Spinal cord (tissue), 10 donors: ENCODE measurements around the gene TBC1D10B. TPM values are rescaled to one million over a fixed set of nuclear protein-coding genes. Genes with fewer than 3 reads are reported as not detected.

ENCODE experiments used
- DNase-seq, 6 donors: peaks; one replicate each; pipeline versions ENCODE4 v3.0.0 to v3.0.0-alpha.2; 2013 to 2015; ENCODE audit warnings: low spot score in 6 of 6, low read depth in 4 of 6
- H3K27ac ChIP-seq: one replicate; pipeline ENCODE4 v1.5.1; 2013; ENCODE audit warnings: low read depth, low read length, control low read depth
- H3K27me3 ChIP-seq: one replicate; pipeline ENCODE4 v1.6.1; 2013; ENCODE audit warnings: low read length; ENCODE audit not compliant: control insufficient read depth, insufficient read depth
- H3K36me3 ChIP-seq: one replicate; pipeline ENCODE4 v1.6.1; 2013; ENCODE audit warnings: low read length; ENCODE audit not compliant: control insufficient read depth, insufficient read depth
- H3K4me1 ChIP-seq: one replicate; pipeline ENCODE4 v1.6.1; 2013; ENCODE audit warnings: low read length; ENCODE audit not compliant: control insufficient read depth, insufficient read depth
- H3K4me3 ChIP-seq: one replicate; pipeline ENCODE4 v1.5.1; 2013; ENCODE audit warnings: low read depth, low read length, control low read depth
- H3K9me3 ChIP-seq: one replicate; pipeline ENCODE4 v1.6.1; 2013; ENCODE audit warnings: low read length; ENCODE audit not compliant: control insufficient read depth, insufficient read depth
- WGBS: methylation state at CpG from one replicate; pipeline ENCODE4 v1.1.5; 2013; ENCODE audit warnings: missing lambda C conversion rate; ENCODE audit not compliant: insufficient coverage; 5-methylcytosine and 5-hydroxymethylcytosine counted together
- polyA plus RNA-seq, 2 donors: library from polyadenylated mRNA; unstranded; fragments of 120-200 nt; gene quantifications; one replicate each; pipeline ENCODE4 v1.2.1, GENCODE V29; 2013; ENCODE audit not compliant: insufficient read length in 2 of 2
- total RNA-seq, 2 donors: library from RNA; depleted of rRNA in 1 of 2; stranded (reverse); fragments of 120-200 nt in 1 of 2; fragments of >200 nt in 1 of 2; gene quantifications; one replicate each; pipeline versions ENCODE4 v1.2.3 to v1.2.4, GENCODE V29; 2013 to 2014
- donor health status: healthy.

The TBC1D10B gene
- total and polyA plus RNA-seq, 4 donors, result 26.0 to 74.1 (median 48.7) TPM

GRCh38 chr16:30381291-30382041, 11.2 kb upstream of the TBC1D10B start:
- Histone ChIP-seq H3K27ac (no peak overlapping the region), H3K27me3 (no peaks in the 10 kb centered on the region), H3K4me3 (no peak overlapping the region), H3K9me3 (no peaks in the 10 kb centered on the region), H3K4me1 (peaks cover 32% of the 10 kb centered on the region), H3K36me3 (peaks cover 5% of the 10 kb centered on the region)
- no peak for DNase-seq
- no CpG with 5 or more reads among the region's 13 CpGs for WGBS

GRCh38 chr16:30380803-30381208, 10.5 kb upstream of the TBC1D10B start:
- Histone ChIP-seq H3K4me1 (peaks cover 34% of the 10 kb centered on the region), H3K27ac (no peak overlapping the region), H3K27me3 (no peaks in the 10 kb centered on the region), H3K4me3 (no peak overlapping the region), H3K9me3 (no peaks in the 10 kb centered on the region), H3K36me3 (peaks cover 8% of the 10 kb centered on the region)
- 93% methylated on average over 6 of the region's 6 CpGs for WGBS
- DNase-seq, result no peak

- H3K36me3 ChIP-seq, result peaks cover 8% of the 10 kb centered on the region
- 95% methylated on average over 4 of the region's 4 CpGs for WGBS
- no peaks in the 10 kb centered on the region for H3K9me3 ChIP-seq
- no peak overlapping the region for H3K4me3 ChIP-seq
- DNase-seq, result no peak
- no peak overlapping the region for H3K27ac ChIP-seq
- H3K4me1 ChIP-seq, result peaks cover 34% of the 10 kb centered on the region
- H3K27me3 ChIP-seq, result no peaks in the 10 kb centered on the region
Measured at GRCh38 chr16:30380072-30380802, 9.9 kb upstream of the TBC1D10B start.

- Histone ChIP-seq H3K27me3 (no peaks in the 10 kb centered on the region), H3K36me3 (peaks cover 8% of the 10 kb centered on the region), H3K4me3 (peak overlapping the region; percentile 95), H3K9me3 (no peaks in the 10 kb centered on the region), H3K27ac (peak overlapping the region; percentile 100), H3K4me1 (peaks cover 34% of the 10 kb centered on the region)
- WGBS, result 8% methylated on average over 23 of the region's 27 CpGs
- no peak for DNase-seq
Measured at GRCh38 chr16:30379158-30379783, 9.0 kb upstream of the TBC1D10B start.

- Histone ChIP-seq H3K9me3 (no peaks in the 10 kb centered on the region), H3K36me3 (peaks cover 8% of the 10 kb centered on the region), H3K4me1 (peaks cover 34% of the 10 kb centered on the region), H3K4me3 (peak overlapping the region; percentile 95), H3K27me3 (no peaks in the 10 kb centered on the region), H3K27ac (peak overlapping the region; percentile 100)
- 0% methylated on average over 65 of the region's 67 CpGs for WGBS
- peak; percentile 89 to 99 (median 97) for DNase-seq
Measured at GRCh38 chr16:30378236-30379157, 8.2 kb upstream of the TBC1D10B start.

GRCh38 chr16:30377812-30378235, 7.5 kb upstream of the TBC1D10B start:
- H3K27ac ChIP-seq, result peak overlapping the region; percentile 100
- H3K36me3 ChIP-seq, result peaks cover 8% of the 10 kb centered on the region
- WGBS, result 0% methylated on average over 37 of the region's 39 CpGs
- H3K27me3 ChIP-seq, result no peaks in the 10 kb centered on the region
- peak overlapping the region; percentile 95 for H3K4me3 ChIP-seq
- peak; percentile 78 to 98 (median 85) for DNase-seq
- peaks cover 34% of the 10 kb centered on the region for H3K4me1 ChIP-seq
- H3K9me3 ChIP-seq, result no peaks in the 10 kb centered on the region

- H3K4me1 ChIP-seq, result peaks cover 35% of the 10 kb centered on the region
- WGBS, result 53% methylated on average over 23 of the region's 29 CpGs
Measured at GRCh38 chr16:30377050-30377811, 6.9 kb upstream of the TBC1D10B start.

GRCh38 chr16:30376461-30376902, 6.2 kb upstream of the TBC1D10B start:
- Histone ChIP-seq H3K27ac (no peak overlapping the region), H3K9me3 (no peaks in the 10 kb centered on the region), H3K4me3 (no peak overlapping the region), H3K36me3 (peaks cover 8% of the 10 kb centered on the region), H3K4me1 (peaks cover 41% of the 10 kb centered on the region), H3K27me3 (no peaks in the 10 kb centered on the region)
- 90% methylated on average over 6 of the region's 8 CpGs for WGBS
- no peak for DNase-seq

More at GRCh38 chr16:30377050-30377811, 6.9 kb upstream of the TBC1D10B start:
- H3K36me3 ChIP-seq, result peaks cover 8% of the 10 kb centered on the region
- H3K9me3 ChIP-seq, result no peaks in the 10 kb centered on the region
- H3K27ac ChIP-seq, result peak overlapping the region; percentile 100
- no peaks in the 10 kb centered on the region for H3K27me3 ChIP-seq
- H3K4me3 ChIP-seq, result peak overlapping the region; percentile 95
- DNase-seq, result peak in 1 of 6 donors; percentile 9
